Chondrocyte (in vitro differentiated cells): ENCODE results near the gene TRAPPC6A. TPM values are rescaled to one million over a fixed set of nuclear protein-coding genes. Genes with fewer than 3 reads are reported as not detected.

ENCODE experiments used
- DNase-seq: peaks from one replicate; pipeline ENCODE4 v3.0.0; 2021; ENCODE audit warnings: mixed read lengths, low spot score
- H3K27ac Mint-ChIP-seq: one replicate; pipeline ENCODE4 v1.8.0; 2021; ENCODE audit warnings: mild to moderate bottlenecking, moderate library complexity, mixed read lengths; ENCODE audit not compliant: unreplicated experiment
- H3K27me3 Mint-ChIP-seq: 2 replicates; pipeline ENCODE4 v1.8.0; 2021; ENCODE audit warnings: low read depth, mixed read lengths
- H3K36me3 Mint-ChIP-seq: 2 replicates; pipeline ENCODE4 v1.8.0; 2021; ENCODE audit warnings: low read depth, mixed read lengths
- H3K4me1 Mint-ChIP-seq: 2 replicates; pipeline ENCODE4 v1.8.0; 2021; ENCODE audit warnings: low read depth, mild to moderate bottlenecking, mixed read lengths
- H3K4me3 Mint-ChIP-seq: one replicate; pipeline ENCODE4 v1.8.0; 2021; ENCODE audit warnings: mild to moderate bottlenecking, moderate library complexity, mixed read lengths; ENCODE audit not compliant: unreplicated experiment
- H3K9me3 Mint-ChIP-seq: 2 replicates; pipeline ENCODE4 v1.8.0; 2021; ENCODE audit warnings: low read depth, mixed read lengths
- total RNA-seq: library from RNA; stranded (reverse); gene quantifications from 3 replicates; pipeline ENCODE4 v1.2.1, GENCODE V29; 2021
- TF ChIP-seq, protein P1 (sequence below): fragments of 200-600 bp; sonication (generic); IDR thresholded peaks from 2 replicates; pipeline ENCODE4 v1.5.0; 2021; ENCODE audit warnings: antibody characterized with exemption, mild to moderate bottlenecking, moderate library complexity

TRAPPC6A gene
- total RNA-seq, 1 donor from 2014 or later, result 12.7 TPM

DNA sequence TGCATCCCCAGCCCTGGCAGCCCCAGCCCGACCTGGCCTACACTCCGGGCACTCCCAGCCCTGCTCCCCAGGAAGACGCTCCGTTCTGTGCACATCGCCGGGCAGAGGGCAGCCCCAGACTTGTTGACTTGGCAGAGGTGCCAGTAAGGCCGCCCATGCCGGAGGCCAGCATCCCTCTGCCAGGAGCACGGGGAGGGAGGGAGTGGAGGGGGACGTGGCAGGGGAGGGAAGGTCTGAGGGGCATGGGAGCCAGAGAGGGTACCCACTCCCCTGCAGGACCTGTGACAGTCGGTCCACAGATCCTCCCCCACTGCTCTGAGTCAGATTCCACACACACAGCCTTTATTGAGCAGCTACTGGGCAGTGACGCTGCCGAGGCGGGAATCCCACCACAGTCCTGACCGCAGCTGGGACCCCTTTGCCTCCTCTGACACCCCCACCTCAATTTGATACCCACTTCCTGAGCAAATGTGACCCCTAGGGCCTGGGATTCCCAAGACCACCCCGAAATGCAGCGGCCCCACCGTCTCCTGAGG is 15.4 kb downstream of the TRAPPC6A start:
- H3K27ac Mint-ChIP-seq, result no peak overlapping the region
- H3K4me1 Mint-ChIP-seq, result peaks cover 3% of the 10 kb centered on the region
- TF ChIP-seq, protein P1, sequence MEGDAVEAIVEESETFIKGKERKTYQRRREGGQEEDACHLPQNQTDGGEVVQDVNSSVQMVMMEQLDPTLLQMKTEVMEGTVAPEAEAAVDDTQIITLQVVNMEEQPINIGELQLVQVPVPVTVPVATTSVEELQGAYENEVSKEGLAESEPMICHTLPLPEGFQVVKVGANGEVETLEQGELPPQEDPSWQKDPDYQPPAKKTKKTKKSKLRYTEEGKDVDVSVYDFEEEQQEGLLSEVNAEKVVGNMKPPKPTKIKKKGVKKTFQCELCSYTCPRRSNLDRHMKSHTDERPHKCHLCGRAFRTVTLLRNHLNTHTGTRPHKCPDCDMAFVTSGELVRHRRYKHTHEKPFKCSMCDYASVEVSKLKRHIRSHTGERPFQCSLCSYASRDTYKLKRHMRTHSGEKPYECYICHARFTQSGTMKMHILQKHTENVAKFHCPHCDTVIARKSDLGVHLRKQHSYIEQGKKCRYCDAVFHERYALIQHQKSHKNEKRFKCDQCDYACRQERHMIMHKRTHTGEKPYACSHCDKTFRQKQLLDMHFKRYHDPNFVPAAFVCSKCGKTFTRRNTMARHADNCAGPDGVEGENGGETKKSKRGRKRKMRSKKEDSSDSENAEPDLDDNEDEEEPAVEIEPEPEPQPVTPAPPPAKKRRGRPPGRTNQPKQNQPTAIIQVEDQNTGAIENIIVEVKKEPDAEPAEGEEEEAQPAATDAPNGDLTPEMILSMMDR, result no peak
- DNase-seq, result peak; percentile 93
- H3K27me3 Mint-ChIP-seq, result peaks cover 4% of the 10 kb centered on the region
- no peak overlapping the region for H3K4me3 Mint-ChIP-seq
- no peaks in the 10 kb centered on the region for H3K9me3 Mint-ChIP-seq
- H3K36me3 Mint-ChIP-seq, result no peaks in the 10 kb centered on the region

DNA sequence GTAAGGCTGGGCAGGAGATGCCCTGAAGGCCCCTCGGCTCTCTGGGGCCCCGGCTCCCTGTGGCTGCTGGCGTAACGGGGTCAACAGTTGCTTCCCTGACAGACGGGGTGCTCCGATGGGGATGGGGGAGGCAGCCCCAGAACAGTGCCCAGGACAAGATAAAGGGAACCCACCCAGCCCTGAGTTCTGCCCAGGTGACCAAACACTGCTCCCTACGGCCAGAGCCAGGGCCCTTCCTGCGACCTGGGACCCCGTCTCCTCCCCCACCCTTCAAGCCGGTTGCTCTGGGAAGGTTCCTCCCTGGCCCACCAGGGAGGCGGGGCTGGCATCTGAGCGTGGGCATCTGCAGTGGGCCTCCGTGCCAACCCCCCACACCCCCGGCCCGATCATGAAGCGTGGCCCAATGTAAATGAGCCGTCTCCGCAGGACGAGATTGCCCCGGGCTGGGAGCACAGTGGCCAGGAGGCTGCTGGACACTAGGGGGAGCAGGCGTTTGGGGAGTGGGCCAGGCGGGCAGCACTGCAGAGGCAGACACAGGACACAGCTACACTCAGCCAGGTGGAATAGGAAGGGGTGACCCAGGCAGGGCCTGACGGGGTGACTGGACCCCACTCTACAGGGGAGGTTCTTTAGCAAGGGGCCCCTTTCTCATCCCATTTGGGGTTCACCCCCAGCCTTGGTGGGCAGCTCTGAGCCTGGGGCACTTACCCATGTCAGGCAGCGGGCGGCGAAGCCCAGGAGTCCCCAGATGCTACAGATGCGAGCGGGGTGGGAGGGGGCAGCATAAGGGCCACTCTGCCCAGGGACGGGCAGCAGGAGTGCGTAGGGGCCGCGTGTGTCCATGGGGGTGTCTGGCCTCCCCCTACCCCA is 16.1 kb downstream of the TRAPPC6A start:
- Mint-ChIP-seq H3K36me3 (no peaks in the 10 kb centered on the region), H3K9me3 (no peaks in the 10 kb centered on the region), H3K4me1 (peaks cover 1% of the 10 kb centered on the region), H3K4me3 (no peak overlapping the region), H3K27ac (no peak overlapping the region), H3K27me3 (peaks cover 4% of the 10 kb centered on the region)
- TF ChIP-seq, protein P1, result peak; percentile 81
- DNase-seq, result peak; percentile 89

DNA sequence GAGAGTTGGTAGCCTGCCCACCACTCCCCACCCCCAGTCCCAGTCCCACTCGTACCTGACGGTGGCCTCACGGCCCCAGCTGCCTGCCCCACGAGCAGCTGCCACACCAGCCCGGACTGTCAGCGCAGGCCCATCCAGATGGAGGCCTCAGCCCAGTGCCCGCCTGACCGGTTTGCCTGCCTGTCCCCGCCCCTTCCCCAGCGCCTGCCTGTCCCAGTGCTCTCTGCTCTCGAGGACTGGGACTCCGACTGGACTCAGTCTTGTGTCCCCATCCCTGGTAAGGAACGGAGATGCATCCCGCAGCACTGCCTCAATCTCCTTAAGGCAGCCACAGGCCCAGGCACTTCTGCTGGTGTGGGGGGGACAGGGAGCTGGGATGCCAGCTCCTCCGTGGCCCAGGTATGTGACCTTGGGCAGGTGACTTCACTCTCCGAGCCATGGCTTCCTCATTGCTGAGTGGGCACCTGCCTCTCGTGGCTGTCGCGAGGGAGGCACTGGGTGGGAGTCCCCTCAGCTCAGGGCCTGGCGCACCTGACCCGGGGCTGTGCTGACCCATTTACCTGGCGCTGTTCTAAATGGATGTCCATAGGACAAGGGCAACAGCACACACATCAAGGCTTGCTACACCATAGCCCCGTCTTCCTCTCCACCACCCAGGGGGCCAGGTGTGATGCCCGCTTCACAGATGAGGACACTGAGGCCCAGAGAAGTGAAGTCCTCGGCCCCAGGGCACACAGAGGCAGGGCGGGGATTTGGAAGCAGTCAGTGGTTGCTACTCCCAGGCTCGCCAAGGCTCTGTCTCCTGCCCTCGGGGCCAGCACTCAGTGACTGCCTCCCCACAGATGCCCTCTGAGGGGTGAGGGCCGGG is 16.9 kb downstream of the TRAPPC6A start, which contains the start of gene NKPD1:
Gene NKPD1 (minus strand): TSS at position 113 of the 868 bp plus-strand sequence. CDS start 832 bp downstream, outside the sequence.
- DNase-seq, result no peak
- Mint-ChIP-seq H3K4me3 (no peak within 1 kb of the TSS), H3K27me3 (peaks cover 4% of the 10 kb centered on the region), H3K36me3 (no peaks in the 10 kb centered on the region), H3K9me3 (no peaks in the 10 kb centered on the region), H3K4me1 (no peaks in the 10 kb centered on the region), H3K27ac (no peak within 1 kb of the TSS)
- TF ChIP-seq, protein P1, result no peak

DNA sequence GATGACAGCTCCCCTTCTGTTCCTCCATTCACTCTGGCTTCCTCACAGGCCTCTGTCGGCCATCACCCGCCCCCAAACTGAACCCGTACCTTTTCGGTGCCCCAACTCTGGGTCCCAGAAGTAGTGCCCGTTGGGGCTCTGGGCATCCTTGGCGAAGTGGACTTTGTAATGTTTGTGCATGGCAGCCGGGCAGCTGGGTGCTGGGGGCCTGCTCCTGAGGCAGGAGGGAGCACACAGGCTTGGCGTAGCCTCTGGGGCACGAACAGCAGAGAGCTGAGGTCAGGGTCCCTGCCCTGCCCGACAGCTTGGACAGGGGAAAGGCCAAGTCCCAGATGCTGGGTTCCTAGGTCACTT is 18.1 kb downstream of the TRAPPC6A start:
- DNase-seq, result no peak
- Mint-ChIP-seq H3K36me3 (no peaks in the 10 kb centered on the region), H3K27ac (no peak overlapping the region), H3K27me3 (peaks cover 4% of the 10 kb centered on the region), H3K4me1 (no peaks in the 10 kb centered on the region), H3K9me3 (no peaks in the 10 kb centered on the region), H3K4me3 (no peak overlapping the region)
- TF ChIP-seq, protein P1, result no peak
